ENCODE data around the gene CRYBB3. TPM values are rescaled to one million over a fixed set of nuclear protein-coding genes. Genes with fewer than 3 reads are reported as not detected.

The CRYBB3 gene
- total RNA-seq, 1 donor from 2014 or later = 0.43 TPM

GRCh38 chr22:25182131-25183110 is 17.2 kb upstream of the CRYBB3 start:
- DNase-seq (ENCODE audit: low read depth) (no peak), FAIRE-seq (no peak)
- Mint-ChIP-seq H3K36me3 (ENCODE audit: low read depth, unreplicated experiment) (peaks cover 39% of the 10 kb centered on the region), H3K4me3 (ENCODE audit: unreplicated experiment) (no peak overlapping the region), H3K27me3 (ENCODE audit: low read depth, unreplicated experiment) (no peaks in the 10 kb centered on the region), H3K9me3 (ENCODE audit: unreplicated experiment) (peaks cover 9% of the 10 kb centered on the region), H3K4me1 (ENCODE audit: low read depth, unreplicated experiment) (peaks cover 1% of the 10 kb centered on the region), H3K27ac (ENCODE audit: unreplicated experiment) (no peak overlapping the region)
- Histone ChIP-seq H3K4me3 (ENCODE audit: insufficient read depth, low read depth, low read length) (no peak overlapping the region), H2AFZ (ENCODE audit: low read depth, low read length) (no peak overlapping the region), H3K36me3 (ENCODE audit: insufficient read depth, low read length) (no peaks in the 10 kb centered on the region), H3K79me2 (ENCODE audit: insufficient read depth, low read length) (no peaks in the 10 kb centered on the region), H3K27ac (ENCODE audit: low read depth, low read length) (no peak overlapping the region), H4K20me1 (ENCODE audit: insufficient read depth, low read length) (no peaks in the 10 kb centered on the region), H3K9ac (ENCODE audit: low read length) (no peak overlapping the region), H3K4me1 (ENCODE audit: insufficient read depth, low read length) (no peaks in the 10 kb centered on the region), H3K9me3 (ENCODE audit: insufficient read depth, low read depth, low read length) (no peaks in the 10 kb centered on the region), H3K27me3 (ENCODE audit: insufficient read depth, low read length) (no peaks in the 10 kb centered on the region), H3K4me2 (ENCODE audit: low read length) (no peak overlapping the region)
- TF ChIP-seq CTCF (IDR thresholded peaks at IDR 0.05; ENCODE audit: insufficient read depth, low read depth, low read length) = no peak
- no peak for TF ChIP-seq EZH2 (IDR thresholded peaks at IDR 0.05; ENCODE audit: insufficient read depth, low read length)

- no peak for FAIRE-seq
- Mint-ChIP-seq H3K4me3 (ENCODE audit: unreplicated experiment) (no peak overlapping the region), H3K36me3 (ENCODE audit: low read depth, unreplicated experiment) (peaks cover 38% of the 10 kb centered on the region)
Observed at GRCh38 chr22:25183949-25184619, 15.6 kb upstream of the CRYBB3 start.

More at GRCh38 chr22:25183949-25184619, 15.6 kb upstream of the CRYBB3 start:
- Histone ChIP-seq H4K20me1 (ENCODE audit: insufficient read depth, low read length) (no peaks in the 10 kb centered on the region), H3K79me2 (ENCODE audit: insufficient read depth, low read length) (no peaks in the 10 kb centered on the region), H3K4me1 (ENCODE audit: insufficient read depth, low read length) (no peaks in the 10 kb centered on the region), H3K9ac (ENCODE audit: low read length) (no peak overlapping the region), H2AFZ (ENCODE audit: low read depth, low read length) (no peak overlapping the region), H3K4me3 (ENCODE audit: insufficient read depth, low read depth, low read length) (no peak overlapping the region), H3K9me3 (ENCODE audit: insufficient read depth, low read depth, low read length) (no peaks in the 10 kb centered on the region), H3K27me3 (ENCODE audit: insufficient read depth, low read length) (no peaks in the 10 kb centered on the region), H3K27ac (ENCODE audit: low read depth, low read length) (no peak overlapping the region), H3K4me2 (ENCODE audit: low read length) (no peak overlapping the region), H3K36me3 (ENCODE audit: insufficient read depth, low read length) (no peaks in the 10 kb centered on the region)
- TF ChIP-seq CTCF (IDR thresholded peaks at IDR 0.05; ENCODE audit: insufficient read depth, low read depth, low read length) = no peak
- no peak for TF ChIP-seq EZH2 (IDR thresholded peaks at IDR 0.05; ENCODE audit: insufficient read depth, low read length)
- H3K27me3 Mint-ChIP-seq (ENCODE audit: low read depth, unreplicated experiment) = no peaks in the 10 kb centered on the region
- no peak for DNase-seq (ENCODE audit: low read depth)
- peaks cover 9% of the 10 kb centered on the region for H3K9me3 Mint-ChIP-seq (ENCODE audit: unreplicated experiment)
- no peaks in the 10 kb centered on the region for H3K4me1 Mint-ChIP-seq (ENCODE audit: low read depth, unreplicated experiment)
- no peak overlapping the region for H3K27ac Mint-ChIP-seq (ENCODE audit: unreplicated experiment)

All from astrocyte (in vitro differentiated cells and primary cell).